Measurements from ENCODE around the gene DICER1. TPM values are rescaled to one million over a fixed set of nuclear protein-coding genes. Genes with fewer than 3 reads are reported as not detected.

The DICER1 gene
- total RNA-seq, 1 donor from 2014 or later, result 71.1 TPM

GRCh38 chr14:95088665-95089064 is 68.7 kb downstream of the DICER1 start:
- ATAC-seq (no peak), DNase-seq (no peak)
- Histone ChIP-seq H3K27me3 (no peaks in the 10 kb centered on the region), H3K27ac (no peak overlapping the region), H3K4me3 (no peak overlapping the region), H3K9me3 (no peaks in the 10 kb centered on the region), H3K4me1 (no peaks in the 10 kb centered on the region), H3K36me3 (peaks cover 89% of the 10 kb centered on the region)
- TF ChIP-seq CTCF (IDR thresholded peaks at IDR 0.05), result no peak
- intact Hi-C loops (cut with DNase I), result no loop called here

DNA sequence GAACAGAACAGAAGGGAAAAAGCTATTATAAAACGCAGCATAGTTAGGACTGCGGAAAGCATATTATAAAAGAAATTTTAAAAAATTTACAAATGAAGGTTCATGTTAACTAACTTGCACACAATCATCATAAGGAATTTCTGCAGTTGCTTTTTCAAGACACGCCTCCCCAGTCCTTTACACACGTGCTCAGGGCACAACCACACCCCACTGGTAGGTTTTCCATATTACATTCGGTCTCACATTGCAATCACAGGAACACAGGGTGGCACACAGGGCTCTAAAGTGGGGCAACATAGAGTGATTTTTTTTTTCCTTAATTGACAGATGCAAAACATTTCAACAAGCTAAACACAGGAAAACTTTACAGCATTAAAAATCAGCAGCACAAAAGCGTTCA is 69.7 kb downstream of the DICER1 start:
- Histone ChIP-seq H3K27ac (no peak overlapping the region), H3K9me3 (no peaks in the 10 kb centered on the region), H3K4me3 (no peak overlapping the region), H3K27me3 (no peaks in the 10 kb centered on the region), H3K36me3 (peaks cover 78% of the 10 kb centered on the region), H3K4me1 (no peaks in the 10 kb centered on the region)
- DNase-seq (no peak), ATAC-seq (no peak)
- no peak for TF ChIP-seq CTCF (IDR thresholded peaks at IDR 0.05)
- intact Hi-C loops (cut with DNase I), result no loop called here

DNA sequence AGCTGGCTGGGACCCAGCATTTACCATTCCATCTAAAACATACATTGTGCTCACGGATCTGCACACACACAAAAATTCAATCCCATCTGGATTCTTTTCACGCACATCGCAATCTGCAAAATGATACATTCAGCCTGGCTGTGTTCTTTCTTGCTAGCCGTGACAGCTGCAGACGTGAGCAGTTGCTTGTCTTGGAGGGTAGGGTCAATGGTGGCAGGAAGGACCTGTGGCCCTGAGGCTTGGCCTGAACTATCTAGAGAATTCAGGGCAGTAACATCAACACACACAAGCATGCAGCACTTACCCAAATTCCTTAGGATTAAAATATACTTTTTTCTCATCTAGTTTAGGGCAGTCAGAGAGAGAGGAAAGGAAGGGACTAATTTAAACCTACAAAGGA is 72.0 kb downstream of the DICER1 start:
- H3K36me3 ChIP-seq, result peaks cover 56% of the 10 kb centered on the region
- ATAC-seq, result no peak
- H3K27ac ChIP-seq, result no peak overlapping the region
- TF ChIP-seq CTCF (IDR thresholded peaks at IDR 0.05), result no peak
- no peaks in the 10 kb centered on the region for H3K4me1 ChIP-seq
- intact Hi-C loops (cut with DNase I), result no loop called here
- no peak overlapping the region for H3K4me3 ChIP-seq
- no peaks in the 10 kb centered on the region for H3K9me3 ChIP-seq
- no peaks in the 10 kb centered on the region for H3K27me3 ChIP-seq
- DNase-seq, result no peak

DNA sequence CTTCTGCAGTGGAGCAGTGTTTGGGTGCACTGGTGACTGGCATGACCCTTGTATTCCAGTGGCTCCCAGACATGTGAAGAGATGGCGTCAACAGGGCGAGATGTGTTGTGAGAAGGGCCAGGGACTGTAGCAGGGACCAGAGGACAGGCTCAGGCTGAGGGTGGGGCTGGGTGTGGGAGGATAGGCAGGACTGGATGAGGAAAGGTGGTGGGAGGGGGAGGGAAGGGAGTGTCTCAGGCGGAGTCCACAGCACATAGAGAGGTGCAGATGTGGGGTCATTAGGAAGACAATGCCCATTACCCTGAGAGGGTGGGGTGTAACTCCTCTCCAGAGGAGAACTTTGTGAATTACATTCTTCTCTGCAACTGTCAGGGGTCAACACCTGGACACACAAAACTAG is 78.5 kb downstream of the DICER1 start:
- no peaks in the 10 kb centered on the region for H3K4me1 ChIP-seq
- H3K36me3 ChIP-seq, result no peaks in the 10 kb centered on the region
- no peak overlapping the region for H3K4me3 ChIP-seq
- no peaks in the 10 kb centered on the region for H3K27me3 ChIP-seq
- H3K27ac ChIP-seq, result no peak overlapping the region
- TF ChIP-seq CTCF (IDR thresholded peaks at IDR 0.05), result no peak
- no peak for DNase-seq
- peak; percentile 26 for ATAC-seq
- H3K9me3 ChIP-seq, result no peaks in the 10 kb centered on the region
- intact Hi-C loops (cut with DNase I), result no loop called here

DNA sequence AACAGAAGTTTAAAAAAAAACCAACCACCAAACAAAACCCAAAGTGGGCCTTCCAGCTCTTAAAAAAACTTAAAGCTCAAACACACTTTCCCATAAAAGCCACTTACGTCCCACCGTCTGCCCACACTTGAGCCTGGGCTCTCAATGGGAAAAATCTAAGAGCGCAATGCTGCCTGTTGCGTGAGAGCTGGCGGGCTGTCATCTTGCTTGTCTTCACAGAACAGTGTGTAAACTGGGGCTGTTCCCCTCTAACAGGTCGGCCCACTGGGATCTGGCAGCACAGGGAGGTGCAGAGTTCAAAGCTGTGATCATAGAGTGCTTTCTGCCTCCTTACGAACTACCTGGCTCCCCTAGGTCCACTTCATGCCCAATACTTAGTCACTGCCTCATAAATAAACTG is 80.0 kb downstream of the DICER1 start:
- no peaks in the 10 kb centered on the region for H3K27me3 ChIP-seq
- no peaks in the 10 kb centered on the region for H3K4me1 ChIP-seq
- no peaks in the 10 kb centered on the region for H3K36me3 ChIP-seq
- H3K27ac ChIP-seq, result no peak overlapping the region
- no peak for DNase-seq
- peak; percentile 53 for ATAC-seq
- TF ChIP-seq CTCF (IDR thresholded peaks at IDR 0.05), result no peak
- H3K4me3 ChIP-seq, result no peak overlapping the region
- no peaks in the 10 kb centered on the region for H3K9me3 ChIP-seq
- intact Hi-C loops (cut with DNase I), result no loop called here

- no peak overlapping the region for H3K4me3 ChIP-seq
- no peaks in the 10 kb centered on the region for H3K27me3 ChIP-seq
- no peaks in the 10 kb centered on the region for H3K4me1 ChIP-seq
- intact Hi-C loops (cut with DNase I), result no loop called here
- no peak overlapping the region for H3K27ac ChIP-seq
- TF ChIP-seq CTCF (IDR thresholded peaks at IDR 0.05), result no peak
- ATAC-seq, result no peak
- no peaks in the 10 kb centered on the region for H3K9me3 ChIP-seq
- no peak for DNase-seq
- no peaks in the 10 kb centered on the region for H3K36me3 ChIP-seq
These were observed 81.5 kb downstream of the DICER1 start for GRCh38 chr14:95075789-95076188.

Data from upper lobe of right lung (tissue), 1 donor.